ENCODE data around the gene GPBAR1.
"Not testable (repeated sequence)": the region's sequence is repeated elsewhere in the genome, so short reads cannot be mapped to it uniquely, and the experiment has no call there.

GPBAR1 gene

GRCh38 chr2:218311541-218312266 lies 50.9 kb downstream of the GPBAR1 start:
- not testable (repeated sequence) for DNase-seq

- no peak for DNase-seq
These were observed 51.5 kb downstream of the GPBAR1 start for GRCh38 chr2:218312267-218312756.

- DNase-seq, result no peak
These were observed 52.5 kb downstream of the GPBAR1 start for GRCh38 chr2:218313356-218313755.
